Fibroblast of the aortic adventitia (primary cell): ENCODE results near the gene NRG3. TPM values are rescaled to one million over a fixed set of nuclear protein-coding genes. Genes with fewer than 3 reads are reported as not detected.

Experiments used
- DNase-seq: peaks from one replicate; pipeline ENCODE4 v3.0.0-alpha.2; 2010; ENCODE audit warnings: low read depth
- H3K4me3 ChIP-seq: 2 replicates; pipeline ENCODE4 v1.5.1; 2011; ENCODE audit warnings: low read depth, mild to moderate bottlenecking, control low read depth, low read length, moderate library complexity
- total RNA-seq: library from RNA; depleted of rRNA; stranded (reverse); fragments of >200 nt; gene quantifications from 2 replicates; pipeline ENCODE4 v1.2.3, GENCODE V29; 2012; ENCODE audit warnings: low replicate concordance
- TF ChIP-seq, protein P1 (sequence below): IDR thresholded peaks from 2 replicates; pipeline ENCODE4 v1.5.1; 2011; ENCODE audit warnings: mild to moderate bottlenecking, low read length, control low read depth, inconsistent platforms; ENCODE audit not compliant: insufficient read depth

Gene NRG3
- total RNA-seq, 1 donor = not detected

DNA sequence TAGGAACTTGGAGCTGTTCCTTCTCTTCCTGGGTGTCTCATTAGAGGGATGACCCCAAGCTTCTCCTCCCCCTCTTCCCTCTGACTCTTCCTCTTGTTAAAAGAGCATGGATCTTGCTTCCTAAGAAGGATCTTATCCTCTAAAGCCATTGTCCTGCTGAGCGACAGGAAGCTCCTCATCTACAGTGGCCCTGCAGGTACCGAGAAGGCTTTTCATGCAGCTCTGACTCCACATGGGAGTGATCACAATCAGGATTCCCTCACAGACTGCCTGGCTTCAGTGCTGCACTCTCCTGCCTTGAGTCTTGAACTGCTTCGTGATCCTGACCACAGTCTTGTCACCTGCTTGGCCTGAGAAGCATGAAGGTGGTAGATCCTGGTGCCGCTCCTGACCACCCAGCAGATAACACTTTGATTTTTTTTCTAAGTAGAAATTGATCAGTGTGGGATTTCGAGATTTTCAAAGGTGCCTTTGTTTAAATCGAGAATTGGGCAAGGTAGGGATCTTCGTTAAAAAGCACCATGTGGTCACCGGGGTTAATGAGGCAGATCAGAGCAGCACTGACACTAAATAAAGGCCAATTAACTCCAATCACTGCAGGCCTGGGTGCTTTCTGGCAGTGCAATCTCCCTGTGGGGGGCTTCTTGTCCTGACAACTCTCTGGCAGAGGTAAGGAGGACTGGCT lies 376.4 kb downstream of the NRG3 start:
- H3K4me3 ChIP-seq = no peak overlapping the region
- DNase-seq = no peak
- TF ChIP-seq, protein P1, sequence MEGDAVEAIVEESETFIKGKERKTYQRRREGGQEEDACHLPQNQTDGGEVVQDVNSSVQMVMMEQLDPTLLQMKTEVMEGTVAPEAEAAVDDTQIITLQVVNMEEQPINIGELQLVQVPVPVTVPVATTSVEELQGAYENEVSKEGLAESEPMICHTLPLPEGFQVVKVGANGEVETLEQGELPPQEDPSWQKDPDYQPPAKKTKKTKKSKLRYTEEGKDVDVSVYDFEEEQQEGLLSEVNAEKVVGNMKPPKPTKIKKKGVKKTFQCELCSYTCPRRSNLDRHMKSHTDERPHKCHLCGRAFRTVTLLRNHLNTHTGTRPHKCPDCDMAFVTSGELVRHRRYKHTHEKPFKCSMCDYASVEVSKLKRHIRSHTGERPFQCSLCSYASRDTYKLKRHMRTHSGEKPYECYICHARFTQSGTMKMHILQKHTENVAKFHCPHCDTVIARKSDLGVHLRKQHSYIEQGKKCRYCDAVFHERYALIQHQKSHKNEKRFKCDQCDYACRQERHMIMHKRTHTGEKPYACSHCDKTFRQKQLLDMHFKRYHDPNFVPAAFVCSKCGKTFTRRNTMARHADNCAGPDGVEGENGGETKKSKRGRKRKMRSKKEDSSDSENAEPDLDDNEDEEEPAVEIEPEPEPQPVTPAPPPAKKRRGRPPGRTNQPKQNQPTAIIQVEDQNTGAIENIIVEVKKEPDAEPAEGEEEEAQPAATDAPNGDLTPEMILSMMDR = no peak

DNA sequence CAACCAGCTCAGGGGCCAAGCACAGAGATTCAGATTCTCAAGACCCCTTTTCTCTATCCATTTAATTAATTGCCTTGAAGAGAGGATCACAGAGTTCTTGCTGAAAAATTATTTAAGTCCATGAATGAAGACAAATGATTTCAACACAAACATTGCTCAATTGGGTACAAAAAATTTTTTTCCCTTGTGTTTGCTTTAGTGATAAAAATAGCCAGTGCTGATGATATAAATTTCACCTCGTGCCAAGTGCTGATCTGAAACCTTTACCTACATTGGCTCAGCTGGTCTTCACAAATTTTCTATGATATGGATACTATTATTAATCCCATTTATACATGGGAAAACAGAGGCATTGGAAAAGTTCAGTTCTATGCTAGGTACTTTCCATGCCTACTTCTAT lies 377.1 kb downstream of the NRG3 start:
- DNase-seq = peak; percentile 3

DNA sequence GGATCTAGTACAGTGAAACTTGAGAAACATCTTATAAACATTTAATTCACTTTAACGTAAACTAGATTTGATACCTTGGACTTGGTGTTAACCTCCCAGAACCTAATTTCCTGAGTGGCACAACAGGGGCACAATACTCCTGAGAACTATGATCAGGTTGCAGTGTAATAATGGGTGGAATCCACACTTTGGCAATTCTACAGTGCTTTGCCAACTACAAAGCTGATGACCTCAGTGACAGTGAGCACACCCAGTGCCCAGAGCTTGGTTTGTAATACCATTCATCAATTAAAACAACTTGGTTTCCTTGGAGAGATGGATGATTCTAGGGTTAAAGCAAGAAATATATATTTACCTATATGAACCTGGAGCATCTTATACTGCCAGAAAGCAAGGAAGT lies 379.2 kb downstream of the NRG3 start:
- no peak for DNase-seq
- H3K4me3 ChIP-seq = no peak overlapping the region
- TF ChIP-seq, protein P1 = no peak

More for the DNA sequence above, 377.1 kb downstream of the NRG3 start:
- H3K4me3 ChIP-seq = no peak overlapping the region
- TF ChIP-seq, protein P1 = no peak

DNA sequence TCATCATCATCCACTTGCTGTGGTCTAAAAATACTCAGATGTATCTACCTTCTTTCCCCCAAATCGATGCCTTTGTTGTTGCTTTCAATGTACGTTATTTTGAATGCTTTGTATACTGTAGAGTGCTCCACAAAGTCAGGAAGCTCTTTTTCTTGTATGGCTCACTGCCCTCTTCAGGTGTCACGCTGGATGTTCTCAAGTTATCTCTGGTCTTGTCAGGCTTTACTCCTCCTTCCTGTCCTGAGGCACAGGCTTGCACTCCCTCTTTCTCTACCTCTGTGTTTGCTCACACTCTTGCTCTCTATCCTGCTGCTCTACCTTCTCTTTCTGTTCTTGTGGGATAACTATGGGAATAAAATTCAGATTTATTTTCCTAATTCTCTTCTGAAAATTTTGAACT lies 381.3 kb downstream of the NRG3 start:
- DNase-seq = no peak
- TF ChIP-seq, protein P1 = no peak
- no peak overlapping the region for H3K4me3 ChIP-seq

DNA sequence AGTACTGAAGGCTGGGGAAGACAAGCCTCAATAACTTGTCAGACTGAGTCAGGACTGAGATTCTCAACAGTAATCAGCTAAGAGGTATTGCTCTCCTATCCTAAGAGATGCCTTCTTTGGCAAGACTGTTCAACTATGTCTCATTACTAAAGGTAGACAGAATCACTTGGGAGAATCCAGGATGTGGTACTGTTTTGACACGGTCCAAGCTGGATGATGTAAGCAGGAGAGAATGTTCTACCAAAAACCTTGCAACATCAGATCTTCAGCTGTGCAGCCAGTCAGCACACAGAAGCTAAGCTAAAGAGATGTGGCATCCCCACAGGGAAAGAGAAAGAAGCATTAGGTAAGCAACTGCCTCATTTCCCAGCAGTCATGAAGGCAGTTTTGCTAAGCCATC lies 391.4 kb downstream of the NRG3 start:
- H3K4me3 ChIP-seq = no peak overlapping the region
- TF ChIP-seq, protein P1 = no peak
- no peak for DNase-seq

DNA sequence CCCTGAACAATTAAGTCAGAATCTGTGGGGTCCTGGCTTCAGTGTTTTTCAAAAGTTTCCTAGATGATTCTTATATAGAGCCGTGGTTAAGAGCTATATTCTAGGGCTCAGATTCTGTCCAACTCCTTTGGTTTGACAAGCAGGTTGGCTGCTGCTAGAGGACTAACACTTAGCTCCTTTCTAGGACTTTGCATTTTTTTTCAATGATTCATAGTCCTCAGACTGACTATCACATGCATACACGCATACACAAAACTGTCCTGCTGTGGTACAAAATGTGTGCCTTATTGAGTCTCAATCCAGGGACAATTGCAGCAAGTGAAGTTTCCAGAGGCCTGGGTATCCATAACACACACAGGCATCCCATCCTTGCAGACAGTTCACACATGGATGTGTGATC lies 392.0 kb downstream of the NRG3 start:
- DNase-seq = no peak
- H3K4me3 ChIP-seq = no peak overlapping the region
- TF ChIP-seq, protein P1 = no peak

DNA sequence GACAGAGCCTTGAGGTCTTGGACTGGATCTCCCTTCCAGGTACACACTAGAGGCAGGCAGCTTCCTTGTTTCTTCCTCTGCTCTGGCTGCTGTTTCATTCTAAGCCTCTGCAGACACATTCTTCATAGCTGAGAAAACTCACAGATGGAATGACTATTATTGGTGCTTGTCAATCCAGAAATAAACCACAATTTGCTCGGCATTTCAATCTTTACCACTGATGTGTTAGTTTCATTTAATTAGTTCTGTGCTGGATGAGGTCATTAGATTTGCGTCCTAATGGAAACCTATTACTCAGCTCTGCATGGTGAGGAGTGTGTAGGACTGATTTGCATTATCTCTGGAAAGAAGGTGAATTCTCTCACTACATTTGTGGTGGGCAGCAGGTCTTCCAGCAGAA lies 392.5 kb downstream of the NRG3 start:
- TF ChIP-seq, protein P1 = no peak
- no peak overlapping the region for H3K4me3 ChIP-seq
- no peak for DNase-seq
